ENCODE data around the gene FBXL12.
A peak's percentile ranks its signal among the peaks of the same experiment; 100 is the strongest.
"Not testable (repeated sequence)": the region's sequence is repeated elsewhere in the genome, so short reads cannot be mapped to it uniquely, and the experiment has no call there.

FBXL12 gene

DNA sequence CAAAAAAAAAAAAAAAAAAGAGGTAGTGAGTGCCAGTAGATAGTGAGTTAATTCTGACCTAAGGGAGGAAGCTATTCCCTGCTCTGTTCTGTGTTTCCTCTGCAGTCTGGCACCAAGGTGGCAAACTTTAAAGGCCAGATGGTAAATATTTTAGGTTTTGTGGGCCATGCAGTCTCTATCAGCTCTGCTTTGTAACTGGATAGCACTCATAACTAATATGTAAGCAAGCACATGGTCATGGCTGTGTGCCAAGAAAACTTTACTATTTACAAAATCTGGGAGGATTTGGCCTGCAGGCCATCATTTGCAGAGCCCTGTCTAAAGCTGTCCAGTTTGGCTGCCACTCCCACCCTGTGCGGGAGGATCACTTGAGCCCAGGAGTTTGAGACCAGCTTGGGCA, 20.5 kb upstream of the FBXL12 start:
- FAIRE-seq: no peak

DNA sequence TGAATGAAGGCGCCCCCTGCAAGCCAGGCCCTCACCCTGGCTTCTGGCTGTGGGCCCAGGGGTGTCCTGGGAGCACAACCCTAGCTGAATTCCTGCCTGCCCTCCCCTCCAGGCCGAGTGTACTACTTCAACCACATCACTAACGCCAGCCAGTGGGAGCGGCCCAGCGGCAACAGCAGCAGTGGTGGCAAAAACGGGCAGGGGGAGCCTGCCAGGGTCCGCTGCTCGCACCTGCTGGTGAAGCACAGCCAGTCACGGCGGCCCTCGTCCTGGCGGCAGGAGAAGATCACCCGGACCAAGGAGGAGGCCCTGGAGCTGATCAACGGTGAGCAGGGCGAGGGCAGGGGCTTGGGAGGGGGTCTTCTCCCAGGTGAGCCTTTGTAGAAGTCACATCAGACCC, 19.4 kb upstream of the FBXL12 start:
- no peak for FAIRE-seq

More for the DNA sequence above, 20.5 kb upstream of the FBXL12 start:
- DNase-seq (ENCODE audit: low spot score): no peak

DNA sequence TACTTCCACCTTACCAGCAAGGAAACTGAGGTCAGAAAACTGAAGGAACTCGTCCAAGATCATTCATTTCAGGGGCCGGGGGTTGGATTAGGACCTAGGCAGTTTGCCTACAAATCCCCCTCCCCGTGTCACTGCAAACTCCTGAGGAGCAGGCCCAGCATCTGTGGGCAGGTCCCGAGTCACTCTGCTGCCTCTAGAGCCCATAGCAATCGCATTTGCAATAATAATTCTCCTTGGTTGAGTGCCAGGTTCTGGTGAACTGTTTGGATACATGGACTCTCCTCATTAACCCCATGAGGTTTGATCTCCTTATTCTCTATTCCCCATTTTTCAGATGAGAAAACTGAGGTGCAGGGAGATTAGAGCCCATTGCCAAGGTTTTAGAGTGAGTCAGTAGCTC, 17.1 kb upstream of the FBXL12 start:
- no peak for DNase-seq (ENCODE audit: low spot score)
- no peak for FAIRE-seq

More for the DNA sequence above, 19.4 kb upstream of the FBXL12 start:
- DNase-seq (ENCODE audit: low spot score): no peak

DNA sequence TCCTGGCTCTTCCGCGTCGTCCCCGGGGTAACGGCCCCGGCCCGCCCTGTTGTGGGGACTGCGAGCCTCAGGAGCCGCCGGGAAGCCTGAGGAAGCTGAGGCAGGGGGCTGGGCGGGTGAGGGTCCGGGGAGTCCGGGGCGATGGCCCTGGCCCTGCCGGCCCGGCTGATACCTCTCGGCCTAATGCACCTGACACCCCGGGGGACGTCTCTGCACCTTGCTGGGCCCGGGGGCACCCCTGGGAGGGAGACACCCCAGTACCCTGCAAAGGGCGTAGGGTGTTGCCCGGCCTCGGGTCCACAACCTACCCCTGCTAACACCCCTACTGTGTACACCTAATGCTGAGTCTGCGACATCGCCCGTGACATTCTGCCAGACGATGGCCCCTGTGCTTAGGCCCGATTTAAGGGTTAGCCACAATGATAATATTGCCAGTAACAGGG, 16.6 kb upstream of the FBXL12 start:
- DNase-seq (ENCODE audit: low spot score) (no peak), FAIRE-seq (no peak)

DNA sequence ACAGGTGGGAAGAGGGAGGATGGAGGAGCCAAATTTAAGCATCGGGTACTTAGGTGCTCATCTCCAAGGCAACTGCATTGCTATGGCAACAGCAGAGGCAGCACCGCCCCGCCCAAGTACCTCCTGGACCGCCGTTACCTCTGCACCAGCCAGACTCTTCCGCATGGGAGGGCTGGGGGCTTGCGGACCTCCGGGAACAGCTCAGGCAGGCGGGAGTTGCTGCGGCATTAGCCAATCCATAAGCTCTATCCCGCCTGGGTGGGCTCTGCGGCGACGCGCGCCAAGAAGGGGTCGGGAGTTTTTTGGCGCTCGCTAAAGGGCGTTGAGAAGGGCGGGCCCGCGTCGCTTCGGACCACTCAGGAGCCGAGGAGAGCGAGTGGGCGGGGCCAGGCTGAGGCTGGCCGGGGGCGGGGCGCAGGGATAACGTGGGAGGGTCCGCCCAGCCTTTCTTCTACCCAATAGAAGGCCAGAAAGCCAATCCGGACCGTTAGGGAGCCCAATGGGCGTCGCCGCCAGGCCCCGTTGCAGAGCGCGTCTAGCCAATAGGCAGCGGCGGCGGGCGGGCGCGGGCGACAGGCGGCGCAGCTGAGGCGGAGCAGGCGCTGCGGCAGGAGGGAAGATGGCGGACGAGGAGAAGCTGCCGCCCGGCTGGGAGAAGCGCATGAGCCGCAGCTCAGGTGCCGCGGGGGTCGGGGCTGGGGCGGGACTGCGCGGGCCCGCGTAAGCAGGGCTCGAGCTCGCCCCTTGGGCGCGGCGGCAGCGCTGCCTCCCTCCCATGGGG, 16.0 kb upstream of the FBXL12 start, which contains the start of gene PIN1:
PIN1 (plus strand) TSS at position 593 of the 781 bp plus-strand sequence; CDS start at position 620, 27 bp downstream.
- FAIRE-seq (peak; percentile 42), DNase-seq (ENCODE audit: low spot score) (peak; percentile 95)

DNA sequence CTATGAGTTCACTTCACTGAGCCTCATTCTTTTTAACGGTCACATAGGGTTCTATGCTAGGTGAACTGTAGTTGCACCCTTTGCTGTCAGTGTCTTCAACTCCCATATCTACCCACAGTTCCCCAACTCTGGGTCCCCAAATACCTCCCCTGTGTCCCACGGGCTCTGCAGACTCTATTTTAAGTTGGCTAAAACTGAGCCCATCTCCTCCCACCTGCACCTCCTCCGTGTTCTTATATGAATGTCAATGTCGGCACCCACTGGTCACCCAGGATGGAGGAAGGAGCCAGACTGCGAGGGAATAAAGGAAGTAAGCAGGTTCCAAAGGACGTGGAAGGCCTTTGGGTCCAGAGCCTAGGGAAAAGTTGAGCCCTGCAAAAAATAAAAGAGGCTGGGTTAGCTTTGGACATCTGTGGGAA, 15.4 kb upstream of the FBXL12 start:
- DNase-seq (ENCODE audit: low spot score) (no peak), FAIRE-seq (no peak)

DNA sequence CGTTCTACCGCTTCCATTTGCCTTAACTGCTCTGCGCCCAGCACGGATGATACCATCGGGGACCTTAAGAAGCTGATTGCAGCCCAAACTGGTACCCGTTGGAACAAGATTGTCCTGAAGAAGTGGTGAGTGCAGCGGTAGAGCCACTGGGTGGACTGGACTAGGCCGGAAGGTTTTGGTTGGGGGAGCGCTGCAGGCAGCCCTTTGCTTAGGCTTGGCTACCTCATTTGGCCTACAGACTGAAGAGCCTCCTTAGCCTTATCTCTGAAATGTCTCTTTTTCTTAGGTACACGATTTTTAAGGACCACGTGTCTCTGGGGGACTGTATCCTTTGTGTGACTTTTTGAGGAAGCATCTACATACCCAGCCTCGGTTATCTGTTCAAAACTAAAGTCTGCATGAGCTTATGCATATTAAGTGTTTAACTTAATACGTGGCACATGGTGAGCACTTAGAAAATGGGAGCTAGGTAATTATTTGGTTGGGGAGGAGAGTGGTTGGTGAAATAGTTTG, 9.7 kb upstream of the FBXL12 start:
- FAIRE-seq: no peak
- DNase-seq (ENCODE audit: low spot score): no peak

DNA sequence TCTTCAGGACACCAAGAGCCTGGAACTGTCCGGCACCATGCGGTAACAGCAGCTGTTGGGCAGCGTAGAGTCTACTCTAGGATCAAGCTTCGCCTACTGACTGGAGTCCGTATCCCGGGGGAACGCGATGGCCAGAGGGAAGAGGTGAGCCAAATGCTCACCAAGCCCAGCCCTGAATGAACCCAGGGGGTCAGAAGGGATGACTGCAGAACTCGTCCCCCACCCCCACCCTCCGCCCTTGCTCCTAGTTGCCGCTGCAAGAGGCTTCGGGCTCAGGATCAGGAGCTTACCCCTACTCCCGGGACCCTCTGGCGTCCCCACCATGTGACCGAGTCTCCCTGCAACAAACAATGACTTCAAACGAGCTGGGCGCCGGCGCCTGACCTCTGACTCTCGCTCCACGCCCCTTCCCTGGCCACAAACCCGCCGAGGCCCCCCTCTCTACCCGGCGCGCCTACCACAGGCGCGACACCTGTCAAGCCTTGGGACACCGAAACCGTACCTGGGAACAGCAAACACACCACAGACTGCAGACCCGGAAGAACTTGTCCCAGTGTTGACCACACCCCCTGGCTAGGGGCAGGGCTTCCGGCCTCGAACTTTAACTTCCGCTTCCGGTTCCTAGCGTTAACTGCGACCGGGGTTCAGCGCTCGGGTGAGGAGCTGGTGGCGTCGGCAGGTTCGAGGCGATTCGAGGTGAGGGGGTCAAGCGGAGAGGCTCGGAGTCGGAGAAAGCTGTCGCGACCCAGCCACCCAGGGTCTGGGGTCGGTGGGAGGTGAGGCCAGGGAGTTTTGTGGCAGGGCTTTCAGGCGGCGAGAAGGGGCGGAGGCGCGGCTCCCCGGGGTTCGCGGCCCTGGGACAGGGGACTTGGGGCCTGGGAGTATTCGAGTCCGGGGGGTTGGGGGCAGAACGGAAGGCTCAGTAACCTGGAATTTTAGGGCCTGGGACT, 8.7 kb upstream of the FBXL12 start, which contains the start of gene UBL5:
UBL5 (plus strand) TSS at position 630 of the 950 bp plus-strand sequence. CDS start 420 bp downstream, outside the sequence.
- FAIRE-seq (no peak), DNase-seq (ENCODE audit: low spot score) (peak; percentile 87)

DNA sequence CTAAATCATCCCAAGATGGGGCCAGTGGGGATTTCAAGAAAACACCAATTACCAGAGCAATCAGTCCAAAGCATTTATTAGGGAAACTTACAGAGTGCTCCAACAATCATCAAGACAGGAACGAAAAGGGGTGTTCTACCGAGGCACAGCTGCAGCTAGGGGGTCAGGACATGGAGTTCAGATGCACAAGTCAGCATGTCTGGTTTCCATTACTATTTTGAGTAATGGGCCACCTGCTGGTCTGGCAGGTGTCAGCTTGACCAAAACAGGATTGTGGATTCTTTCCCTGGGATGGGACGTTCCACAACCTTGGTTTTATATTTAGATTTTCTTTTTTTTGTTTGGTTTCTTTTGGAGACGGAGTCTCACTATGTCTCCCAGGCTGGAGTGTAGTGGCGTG, 4.9 kb upstream of the FBXL12 start:
- FAIRE-seq (no peak), DNase-seq (ENCODE audit: low spot score) (no peak)

DNA sequence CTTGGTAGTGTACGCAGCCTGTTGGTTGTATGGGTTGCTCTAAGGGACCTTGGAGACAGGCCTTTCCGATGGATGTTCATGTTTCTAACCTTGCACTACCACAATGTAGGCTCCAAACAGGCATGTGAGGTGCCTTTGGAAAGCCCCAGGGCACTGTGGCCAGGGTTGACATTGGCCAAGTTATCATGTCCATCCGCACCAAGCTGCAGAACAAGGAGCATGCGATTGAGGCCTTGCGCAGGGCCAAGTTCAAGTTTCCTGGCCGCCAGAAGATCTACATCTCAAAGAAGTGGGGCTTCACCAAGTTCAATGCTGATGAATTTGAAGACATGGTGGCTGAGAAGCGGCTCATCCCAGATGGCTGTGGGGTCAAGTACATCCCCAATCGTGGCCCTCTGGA, 1.2 kb upstream of the FBXL12 start:
- FAIRE-seq; DNase-seq (ENCODE audit: low spot score): not testable (repeated sequence)

DNA sequence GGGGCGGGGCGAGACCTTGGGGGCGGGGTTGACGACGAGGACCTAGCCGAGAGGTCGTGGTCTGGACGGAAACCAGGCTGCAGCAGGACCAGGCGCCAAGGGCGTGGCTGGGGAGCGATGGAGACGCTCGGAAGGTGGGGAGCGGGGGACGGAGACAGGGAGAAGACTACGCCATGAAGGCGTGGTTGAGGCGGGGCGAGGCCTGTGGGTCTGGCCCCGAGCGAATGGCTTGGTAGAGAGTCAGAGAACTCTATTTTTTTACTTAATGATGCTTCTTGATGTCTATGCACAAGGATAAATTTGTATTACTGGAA, 674 bp upstream of the FBXL12 start:
- FAIRE-seq (no peak), DNase-seq (ENCODE audit: low spot score) (no peak)

DNA sequence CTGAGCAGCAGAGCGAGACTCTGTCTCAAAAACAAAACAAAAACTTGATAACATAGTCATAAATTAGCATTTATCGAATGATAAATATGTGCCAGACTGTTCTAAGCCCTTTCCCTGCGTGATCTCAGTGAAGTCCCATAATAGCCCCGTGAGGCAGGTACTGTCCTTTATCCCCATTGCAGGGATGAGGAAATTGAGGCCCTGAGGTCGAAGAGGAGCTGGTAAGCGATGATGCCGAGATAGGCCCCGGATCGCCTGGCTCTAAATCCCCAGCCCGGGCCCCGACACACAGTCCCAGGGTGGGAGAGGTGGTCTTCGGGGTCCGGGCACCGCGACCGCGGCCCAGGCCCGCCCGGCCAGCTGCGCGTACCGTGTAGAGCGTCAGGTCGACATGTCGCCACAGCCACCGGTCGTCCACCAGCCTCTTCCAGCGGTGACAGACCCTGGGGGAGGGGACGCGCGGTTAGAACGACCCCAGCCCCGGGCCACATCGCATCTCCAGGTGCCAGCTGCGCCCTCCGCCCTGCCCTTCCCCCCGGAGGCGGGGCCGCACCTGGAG, 625 bp downstream of the FBXL12 start:
- DNase-seq (ENCODE audit: low spot score) (no peak), FAIRE-seq (no peak)

DNA sequence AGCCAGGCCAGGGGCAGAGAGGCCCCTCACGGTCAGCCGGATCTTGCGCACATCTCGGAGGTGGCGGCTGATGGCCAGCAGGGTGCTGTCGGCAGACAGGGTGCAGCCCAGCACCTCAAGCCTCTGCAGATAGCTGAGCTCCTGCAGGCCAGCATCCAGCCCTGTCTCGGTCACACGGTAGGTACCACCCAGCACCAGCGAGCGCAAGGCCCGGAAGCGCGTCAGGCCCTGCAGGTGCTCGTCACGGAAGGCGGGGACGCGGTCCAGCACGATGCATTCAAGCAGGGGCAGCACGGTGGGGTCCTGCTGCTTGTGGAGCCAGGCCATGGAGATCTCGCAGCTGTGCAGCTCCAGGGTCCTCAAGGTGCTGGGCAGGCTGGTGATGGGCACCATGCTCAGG, 7.7 kb downstream of the FBXL12 start:
- FAIRE-seq: no peak
- no peak for DNase-seq (ENCODE audit: low spot score)

DNA sequence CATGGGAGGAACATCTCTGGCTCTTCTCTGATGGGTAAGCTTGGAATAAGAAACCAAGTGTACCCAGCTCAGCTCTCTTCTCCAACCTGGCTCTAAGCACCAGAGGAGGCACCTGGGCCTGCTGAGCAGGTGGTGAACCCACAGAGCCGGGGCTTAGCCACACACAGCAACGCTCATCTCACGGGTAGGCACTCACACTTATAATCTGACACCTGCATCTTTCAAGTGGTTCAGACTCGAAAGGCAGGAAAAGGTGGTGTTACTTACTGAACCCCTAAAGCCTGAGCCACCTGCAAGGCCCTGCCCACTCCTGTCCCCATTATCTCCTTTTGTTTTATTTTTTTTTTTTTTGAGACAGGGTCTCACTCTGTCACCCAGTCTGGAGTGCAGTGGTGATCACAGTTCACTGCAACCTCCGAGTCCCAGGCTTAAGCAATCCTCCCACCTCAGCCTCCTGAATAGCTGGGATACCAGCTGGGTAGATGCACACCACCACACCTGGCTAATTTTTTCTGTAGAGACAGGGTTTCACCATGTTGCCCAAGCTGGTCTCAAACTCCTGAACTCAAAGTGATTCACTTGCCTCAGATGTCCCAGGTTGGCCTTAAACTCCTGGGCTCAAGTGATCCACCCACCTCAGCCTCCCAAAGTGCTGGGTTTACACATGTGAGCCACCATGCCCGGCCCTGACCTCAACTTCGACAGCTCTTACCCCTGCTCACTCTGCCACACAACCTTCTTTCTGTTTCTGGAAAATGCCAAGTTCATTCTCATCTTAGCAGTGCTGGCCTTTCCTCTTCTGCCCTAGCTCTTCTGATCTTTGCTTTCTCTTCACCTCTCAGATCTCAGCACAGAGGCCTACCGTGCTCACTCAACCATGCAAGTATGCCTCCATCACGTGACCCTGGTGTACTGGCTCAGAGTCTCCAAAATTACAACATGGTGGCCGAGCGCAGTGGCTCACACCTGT, 9.7 kb downstream of the FBXL12 start:
- FAIRE-seq (no peak), DNase-seq (ENCODE audit: low spot score) (no peak)

DNA sequence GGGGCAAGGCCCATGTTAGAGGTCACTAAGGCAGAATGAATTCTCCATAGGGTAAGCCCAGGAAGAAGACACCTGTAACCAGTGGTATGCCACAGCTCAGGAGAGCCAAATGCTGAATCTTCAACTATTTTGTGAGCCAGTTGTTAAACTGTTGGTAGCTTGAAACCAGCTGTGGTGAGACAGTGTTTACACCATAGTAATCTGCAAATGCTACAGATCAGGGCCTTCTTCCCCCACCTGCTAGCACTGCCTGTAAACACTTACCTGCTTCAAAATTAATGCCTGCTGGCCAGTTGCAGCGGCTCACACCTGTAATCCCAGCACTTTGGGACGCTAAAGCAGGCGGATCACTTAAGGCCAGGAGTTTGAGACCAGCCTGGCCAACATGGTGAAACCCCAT, 12.1 kb downstream of the FBXL12 start:
- no peak for FAIRE-seq
- DNase-seq (ENCODE audit: low spot score): no peak

DNA sequence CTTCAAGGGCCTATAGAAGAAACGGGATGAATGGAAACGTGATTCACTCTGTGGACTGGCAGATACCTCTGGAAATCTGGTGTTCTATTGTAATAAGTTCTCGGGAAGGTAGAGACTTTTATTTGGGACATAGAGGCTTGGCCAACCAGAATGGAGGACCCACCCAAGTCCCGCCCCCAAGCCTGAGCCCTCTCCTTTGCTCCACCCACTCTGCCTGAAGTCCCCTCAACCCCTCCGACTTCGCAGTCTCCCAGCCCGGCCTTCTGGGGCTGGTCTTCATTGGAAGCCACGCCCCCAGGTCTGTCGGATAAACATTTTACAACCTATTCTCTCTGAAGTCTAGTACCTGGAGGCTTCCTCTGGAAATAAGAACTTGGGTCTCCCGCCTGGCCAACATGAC, 16.9 kb downstream of the FBXL12 start:
- DNase-seq (ENCODE audit: low spot score) (no peak), FAIRE-seq (no peak)

DNA sequence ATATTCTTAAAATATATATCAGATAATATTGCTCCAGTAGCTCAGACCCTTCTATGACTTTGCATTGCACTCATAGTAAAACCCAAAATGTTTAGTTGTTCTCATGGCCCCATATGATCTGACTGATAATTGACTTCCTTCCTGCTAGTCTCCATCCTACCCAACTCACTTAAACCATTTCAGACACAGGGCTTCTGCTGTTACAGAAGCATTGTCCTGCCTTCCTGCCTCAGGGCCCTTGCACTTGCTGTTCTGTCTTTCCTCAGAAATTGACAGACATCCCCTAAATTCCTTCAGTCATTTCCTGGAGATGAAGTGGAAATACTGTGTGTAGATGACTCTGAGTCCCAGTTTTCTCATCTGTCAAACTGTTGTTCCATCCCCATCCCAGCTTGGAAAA, 19.7 kb downstream of the FBXL12 start:
- no peak for FAIRE-seq
- no peak for DNase-seq (ENCODE audit: low spot score)

DNA sequence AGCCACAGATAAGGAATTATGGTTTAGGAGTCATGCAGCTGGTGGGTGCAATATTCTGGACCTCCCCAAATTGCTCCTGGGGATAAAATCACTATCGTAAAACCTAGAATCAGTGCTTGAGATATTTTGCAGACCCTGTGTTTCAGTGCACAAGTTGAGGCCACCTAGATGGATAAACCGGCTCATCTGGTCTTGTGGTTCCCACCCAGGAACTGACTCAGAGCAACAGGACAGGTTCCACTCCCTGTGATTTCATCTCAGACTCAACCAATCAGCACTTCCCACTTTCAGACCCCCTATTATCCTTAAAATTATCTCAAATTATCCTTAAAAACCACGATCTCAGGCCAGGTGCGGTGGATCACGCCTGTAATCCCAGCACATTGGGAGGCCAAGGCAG, 21.0 kb downstream of the FBXL12 start:
- no peak for FAIRE-seq

DNA sequence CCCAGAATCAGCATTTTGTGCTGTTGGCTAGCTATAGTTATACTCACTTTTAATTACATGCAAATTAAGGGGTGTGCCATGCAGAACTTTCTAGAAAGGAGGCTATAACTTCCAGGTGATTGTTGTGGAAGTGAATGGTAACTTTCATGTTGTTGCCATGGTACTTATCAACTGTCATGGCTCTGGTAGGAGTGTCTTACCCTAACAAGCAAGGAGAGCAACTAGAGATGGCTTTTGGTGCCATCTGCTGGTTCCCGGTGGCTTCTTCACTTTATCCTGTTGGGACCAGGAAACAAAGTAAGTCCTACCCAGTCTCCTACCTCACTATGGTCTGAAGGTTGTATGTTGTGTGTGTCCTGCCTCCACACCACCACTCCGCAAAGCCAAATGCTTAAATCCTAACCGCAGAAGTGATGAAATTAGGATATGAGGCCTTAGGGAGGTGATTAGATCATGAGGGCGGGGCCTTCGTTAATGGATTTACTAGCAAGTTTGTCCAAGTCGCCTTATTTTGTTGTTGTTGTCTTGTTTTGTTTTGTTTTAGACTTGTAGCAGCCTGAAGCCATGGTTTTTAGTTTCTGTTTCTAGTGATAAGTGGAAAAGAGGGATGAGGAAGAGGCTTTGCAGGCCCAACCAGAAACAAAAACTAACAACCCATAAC, 22.6 kb downstream of the FBXL12 start:
- peak; percentile 47 for DNase-seq (ENCODE audit: low spot score)
- no peak for FAIRE-seq

More for the DNA sequence above, 21.0 kb downstream of the FBXL12 start:
- no peak for DNase-seq (ENCODE audit: low spot score)

DNA sequence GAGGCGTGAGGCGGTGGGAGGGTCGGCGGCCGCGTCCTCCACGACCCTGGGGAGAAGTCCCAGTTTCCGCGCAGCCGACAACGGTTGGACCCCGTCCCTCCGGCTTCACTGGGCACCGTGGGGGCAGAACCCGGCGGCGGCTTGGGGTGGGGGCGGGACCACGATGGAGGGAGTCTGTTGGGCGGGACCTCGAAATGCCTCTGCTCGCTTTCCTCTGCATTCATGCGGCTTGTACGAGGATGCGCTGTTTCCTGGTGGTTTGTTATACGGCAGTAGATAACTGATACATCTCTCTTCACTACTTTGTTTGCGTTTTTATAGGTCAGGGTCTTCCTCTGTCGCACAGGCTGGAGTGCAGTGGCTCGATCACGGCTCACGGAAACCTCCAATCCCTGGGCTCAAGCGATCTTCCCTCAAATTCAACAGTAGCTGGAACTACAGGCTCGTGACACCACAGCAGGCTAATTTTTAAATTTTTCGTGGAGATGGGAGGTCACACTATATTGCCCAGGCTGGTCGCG, 25.7 kb downstream of the FBXL12 start:
- FAIRE-seq: no peak
- DNase-seq (ENCODE audit: low spot score): no peak
